HepG2 (cell line): ENCODE data around the gene ZNF541. TPM values are rescaled to one million over a fixed set of nuclear protein-coding genes. Genes with fewer than 3 reads are reported as not detected.
A peak's percentile ranks its signal among the peaks of the same experiment; 100 is the strongest.

Source experiments
- ATF1 ChIP-seq: IDR thresholded peaks from 2 replicates; pipeline ENCODE4 v1.6.1; 2016; ENCODE audit warnings: mild to moderate bottlenecking, control low read depth
- ATF7-NPFF ChIP-seq: sonication (generic); formaldehyde crosslinking; IDR thresholded peaks from 2 replicates; pipeline ENCODE4 v1.8.1; 2023; ENCODE audit warnings: mild to moderate bottlenecking, low read depth, missing genetic modification reagents, moderate library complexity
- DPF2 ChIP-seq: sonication (generic); formaldehyde crosslinking; IDR thresholded peaks from 2 replicates; pipeline ENCODE4 v1.4.0; 2020; ENCODE audit warnings: mild to moderate bottlenecking, low read depth, missing genetic modification reagents, borderline replicate concordance
- ELF1 ChIP-seq: sonication (generic); formaldehyde crosslinking; IDR thresholded peaks from 2 replicates; pipeline ENCODE4 v1.4.0; 2020; ENCODE audit warnings: missing genetic modification reagents
- HNF4A ChIP-seq: sonication (generic); formaldehyde crosslinking; IDR thresholded peaks from 2 replicates; pipeline ENCODE4 v1.4.0; 2020; ENCODE audit warnings: missing genetic modification reagents
- MED1 ChIP-seq: sonication (generic); formaldehyde crosslinking; IDR thresholded peaks from 2 replicates; pipeline ENCODE4 v1.4.0; 2020; ENCODE audit warnings: missing genetic modification reagents
- MIER3 ChIP-seq: IDR thresholded peaks from 2 replicates; pipeline ENCODE4 v1.6.1; 2016; ENCODE audit warnings: missing compliant biosample characterization, borderline replicate concordance
- NFYC ChIP-seq: IDR thresholded peaks from 2 replicates; pipeline ENCODE4 v1.6.1; 2016; ENCODE audit warnings: missing genetic modification reagents, missing compliant biosample characterization
- PHF20 ChIP-seq: sonication (generic); formaldehyde crosslinking; IDR thresholded peaks from 2 replicates; pipeline ENCODE4 v1.5.0; 2020; ENCODE audit warnings: mild to moderate bottlenecking, missing genetic modification reagents
- RAD51 ChIP-seq: fragments of 450-650 bp; IDR thresholded peaks from 2 replicates; pipeline ENCODE4 v1.6.1; 2016; ENCODE audit warnings: borderline replicate concordance
- SMAD3 ChIP-seq: sonication (generic); formaldehyde crosslinking; IDR thresholded peaks from 2 replicates; pipeline ENCODE4 v1.4.0; 2020; ENCODE audit warnings: missing genetic modification reagents
- TCF7L2 ChIP-seq: IDR thresholded peaks from 2 replicates; pipeline ENCODE4 v1.6.1; 2011; ENCODE audit warnings: mild to moderate bottlenecking, low read depth, low read length, moderate library complexity
- TEAD2 ChIP-seq: sonication (generic); formaldehyde crosslinking; IDR thresholded peaks from 2 replicates; pipeline ENCODE4 v1.9.0; 2021; ENCODE audit warnings: missing genetic modification reagents
- ZMYM2 ChIP-seq: sonication (generic); formaldehyde crosslinking; IDR thresholded peaks from 2 replicates; pipeline ENCODE4 v1.8.0; 2022; ENCODE audit warnings: mild to moderate bottlenecking, missing genetic modification reagents
- ZNF17 ChIP-seq: sonication (generic); formaldehyde crosslinking; IDR thresholded peaks from 2 replicates; pipeline ENCODE4 v1.5.0; 2020; ENCODE audit warnings: mild to moderate bottlenecking, missing genetic modification reagents
- ZNF20 ChIP-seq: sonication (generic); formaldehyde crosslinking; IDR thresholded peaks from 2 replicates; pipeline ENCODE4 v1.4.0; 2020; ENCODE audit warnings: mild to moderate bottlenecking, moderate library complexity, missing genetic modification reagents
- ZNF230 ChIP-seq: sonication (generic); formaldehyde crosslinking; IDR thresholded peaks from 2 replicates; pipeline ENCODE4 v1.4.0; 2020; ENCODE audit warnings: mild to moderate bottlenecking, missing genetic modification reagents
- ZNF33B ChIP-seq: sonication (generic); formaldehyde crosslinking; IDR thresholded peaks from 2 replicates; pipeline ENCODE4 v1.5.1; 2020; ENCODE audit warnings: mild to moderate bottlenecking, missing genetic modification reagents
- ZNF616 ChIP-seq: sonication (generic); formaldehyde crosslinking; IDR thresholded peaks from 2 replicates; pipeline ENCODE4 v1.5.0; 2020; ENCODE audit warnings: low read depth, mild to moderate bottlenecking, missing genetic modification reagents
- ZSCAN21 ChIP-seq: sonication (generic); formaldehyde crosslinking; IDR thresholded peaks from 2 replicates; pipeline ENCODE4 v1.8.0; 2022; ENCODE audit warnings: mild to moderate bottlenecking, missing genetic modification reagents, moderate library complexity, borderline replicate concordance
- ZZZ3 ChIP-seq: sonication (generic); formaldehyde crosslinking; IDR thresholded peaks from 2 replicates; pipeline ENCODE4 v1.4.0; 2020; ENCODE audit warnings: missing genetic modification reagents, mild to moderate bottlenecking, borderline replicate concordance
- polyA plus RNA-seq, 8 experiments: library from polyadenylated mRNA; depleted of rRNA in 3 of 8; stranded (reverse) in 7 of 8; unstranded in 1 of 8; fragments of >200 nt; fragmentation: Illumina TruSeq in 4 of 8; extraction: Trizol in 4 of 8; gene quantifications; 2 replicates each; pipeline versions ENCODE4 v1.2.1 to v1.2.3, GENCODE V29; 2011 to 2016; ENCODE audit warnings: low read depth in 4 of 8, missing spikeins in 1 of 8, mixed read lengths in 1 of 8; ENCODE audit not compliant: insufficient read depth in 1 of 8
- total RNA-seq, 5 experiments: library from RNA; depleted of rRNA; stranded (reverse); fragments of >200 nt; fragmentation: Illumina TruSeq; extraction: Trizol; gene quantifications; 2 replicates each; pipeline ENCODE4 v1.2.3, GENCODE V29; 2016; ENCODE audit warnings: low read depth in 1 of 5
- TF ChIP-seq, protein P1 (sequence below): sonication (generic); formaldehyde crosslinking; IDR thresholded peaks from 2 replicates; pipeline ENCODE4 v1.4.0; 2020; ENCODE audit warnings: missing genetic modification reagents, mild to moderate bottlenecking, borderline replicate concordance
- TF ChIP-seq, protein P2 (sequence below): sonication (generic); formaldehyde crosslinking; IDR thresholded peaks from 2 replicates; pipeline ENCODE4 v1.8.0; 2022; ENCODE audit warnings: missing genetic modification reagents, mild to moderate bottlenecking, inconsistent platforms, borderline replicate concordance
- TF ChIP-seq, protein P3 (sequence below): sonication (generic); formaldehyde crosslinking; conservative IDR thresholded peaks from 2 replicates; pipeline ENCODE4 v1.8.0; 2022; ENCODE audit warnings: mild to moderate bottlenecking, moderate library complexity, missing genetic modification reagents

Gene ZNF541
- total and polyA plus RNA-seq, 2 of the 13 experiments (the other 11 are each of a cell fraction or from before 2014, with no cell fraction given) = 0.03 to 0.04 TPM

DNA sequence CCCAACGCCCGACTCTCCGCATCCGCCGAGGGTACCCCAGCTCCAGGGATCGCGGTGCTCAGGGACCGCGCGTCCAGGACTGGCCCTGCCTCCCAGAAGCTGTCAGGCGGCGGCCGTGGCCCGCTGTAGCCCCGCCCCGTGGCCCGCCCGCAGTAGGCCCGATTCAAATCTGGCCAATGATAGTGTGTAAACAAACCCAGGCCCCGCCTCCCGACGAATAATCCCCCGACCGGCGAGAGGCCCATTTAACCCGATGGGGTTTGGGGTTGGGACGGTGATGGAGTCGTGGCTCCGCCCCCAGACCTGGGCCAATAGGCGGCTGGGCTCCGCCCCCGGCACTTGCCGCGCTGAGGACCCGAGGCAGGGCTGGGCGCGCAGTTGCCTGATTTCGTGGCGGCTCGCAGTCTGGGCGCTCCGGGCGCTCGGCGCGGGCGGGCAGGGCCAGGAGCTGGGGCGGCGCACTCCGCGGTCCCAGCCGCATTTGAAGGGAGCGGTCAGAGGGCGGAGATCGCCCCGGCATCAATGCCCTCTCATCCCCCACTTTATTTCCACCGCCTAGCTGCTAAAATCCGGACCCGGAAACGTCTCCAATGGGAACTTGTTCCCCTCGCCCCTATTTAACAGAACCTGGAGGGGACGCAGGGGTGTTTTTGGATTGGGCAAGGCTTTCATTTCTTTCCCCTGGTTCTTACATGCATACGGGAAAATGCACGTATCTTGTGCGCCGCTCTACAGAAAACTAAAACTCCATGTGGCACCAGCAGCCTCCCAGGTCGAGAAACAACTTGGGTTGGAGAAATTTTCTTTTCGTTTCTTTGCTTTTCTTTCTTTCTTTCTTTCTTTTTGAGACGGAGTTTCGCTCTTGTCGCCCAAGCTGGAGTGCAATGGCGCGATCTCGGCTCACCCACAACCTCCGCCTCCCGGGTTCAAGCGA is 27.6 kb upstream of the ZNF541 start (continued):
- TF ChIP-seq ZNF17 (CRISPR knock-in tag) (no peak), ZNF230 (CRISPR knock-in tag) (no peak), ZSCAN21 (peak; percentile 83; the same call in 1 of the 2 replicates), MED1 (CRISPR knock-in tag) (peak; percentile 61), TCF7L2 (no peak), ZNF20 (CRISPR knock-in tag) (no peak), ATF1 (CRISPR knock-in tag) (no peak), RAD51 (no peak), ZMYM2 (CRISPR knock-in tag) (peak; percentile 79), ZZZ3 (no peak), PHF20 (CRISPR knock-in tag) (peak; percentile 60; the same call in 1 of the 2 replicates), SMAD3 (CRISPR knock-in tag) (no peak), ATF7-NPFF (CRISPR knock-in tag) (peak; percentile 71; the same call in 1 of the 2 replicates), HNF4A (CRISPR knock-in tag) (0 out of 2 replicates have a peak, but pooled peaks have one; percentile 16), ZNF33B (CRISPR knock-in tag) (peak; percentile 38; the same call in 1 of the 2 replicates), NFYC (CRISPR knock-in tag) (peak; percentile 87), ELF1 (CRISPR knock-in tag) (peak; percentile 40; the same call in 1 of the 2 replicates), TEAD2 (no peak), DPF2 (no peak), MIER3 (0 out of 2 replicates have a peak, but pooled peaks have one; percentile 51), ZNF616 (CRISPR knock-in tag) (no peak)
- TF ChIP-seq, protein P1, sequence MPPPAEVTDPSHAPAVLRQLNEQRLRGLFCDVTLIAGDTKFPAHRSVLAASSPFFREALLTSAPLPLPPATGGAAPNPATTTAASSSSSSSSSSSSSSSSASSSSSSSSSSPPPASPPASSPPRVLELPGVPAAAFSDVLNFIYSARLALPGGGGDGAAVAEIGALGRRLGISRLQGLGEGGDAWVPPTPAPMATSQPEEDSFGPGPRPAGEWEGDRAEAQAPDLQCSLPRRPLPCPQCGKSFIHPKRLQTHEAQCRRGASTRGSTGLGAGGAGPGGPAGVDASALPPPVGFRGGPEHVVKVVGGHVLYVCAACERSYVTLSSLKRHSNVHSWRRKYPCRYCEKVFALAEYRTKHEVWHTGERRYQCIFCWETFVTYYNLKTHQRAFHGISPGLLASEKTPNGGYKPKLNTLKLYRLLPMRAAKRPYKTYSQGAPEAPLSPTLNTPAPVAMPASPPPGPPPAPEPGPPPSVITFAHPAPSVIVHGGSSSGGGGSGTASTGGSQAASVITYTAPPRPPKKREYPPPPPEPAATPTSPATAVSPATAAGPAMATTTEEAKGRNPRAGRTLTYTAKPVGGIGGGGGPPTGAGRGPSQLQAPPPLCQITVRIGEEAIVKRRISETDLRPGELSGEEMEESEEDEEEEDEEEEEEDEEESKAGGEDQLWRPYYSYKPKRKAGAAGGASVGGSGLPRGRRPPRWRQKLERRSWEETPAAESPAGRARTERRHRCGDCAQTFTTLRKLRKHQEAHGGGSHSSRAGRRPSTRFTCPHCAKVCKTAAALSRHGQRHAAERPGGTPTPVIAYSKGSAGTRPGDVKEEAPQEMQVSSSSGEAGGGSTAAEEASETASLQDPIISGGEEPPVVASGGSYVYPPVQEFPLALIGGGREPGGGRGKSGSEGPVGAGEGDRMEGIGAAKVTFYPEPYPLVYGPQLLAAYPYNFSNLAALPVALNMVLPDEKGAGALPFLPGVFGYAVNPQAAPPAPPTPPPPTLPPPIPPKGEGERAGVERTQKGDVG (CRISPR knock-in tag) = 0 out of 2 replicates have a peak, but pooled peaks have one; percentile 26
- TF ChIP-seq, protein P2, sequence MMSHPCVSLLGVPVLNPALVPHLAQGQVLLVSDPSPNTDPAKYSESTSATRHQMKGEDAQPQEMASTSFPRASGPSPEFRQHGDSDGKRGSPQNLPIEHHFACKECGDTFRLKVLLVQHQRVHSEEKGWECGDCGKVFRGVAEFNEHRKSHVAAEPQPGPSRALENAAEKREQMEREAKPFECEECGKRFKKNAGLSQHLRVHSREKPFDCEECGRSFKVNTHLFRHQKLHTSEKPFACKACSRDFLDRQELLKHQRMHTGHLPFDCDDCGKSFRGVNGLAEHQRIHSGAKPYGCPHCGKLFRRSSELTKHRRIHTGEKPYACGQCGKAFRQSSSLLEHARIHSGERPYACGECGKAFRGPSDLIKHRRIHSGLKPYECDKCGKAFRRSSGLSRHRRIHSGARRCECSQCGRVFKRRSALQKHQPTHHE (CRISPR knock-in tag) = peak; percentile 88; the same call in 1 of the 2 replicates
- TF ChIP-seq, protein P3, sequence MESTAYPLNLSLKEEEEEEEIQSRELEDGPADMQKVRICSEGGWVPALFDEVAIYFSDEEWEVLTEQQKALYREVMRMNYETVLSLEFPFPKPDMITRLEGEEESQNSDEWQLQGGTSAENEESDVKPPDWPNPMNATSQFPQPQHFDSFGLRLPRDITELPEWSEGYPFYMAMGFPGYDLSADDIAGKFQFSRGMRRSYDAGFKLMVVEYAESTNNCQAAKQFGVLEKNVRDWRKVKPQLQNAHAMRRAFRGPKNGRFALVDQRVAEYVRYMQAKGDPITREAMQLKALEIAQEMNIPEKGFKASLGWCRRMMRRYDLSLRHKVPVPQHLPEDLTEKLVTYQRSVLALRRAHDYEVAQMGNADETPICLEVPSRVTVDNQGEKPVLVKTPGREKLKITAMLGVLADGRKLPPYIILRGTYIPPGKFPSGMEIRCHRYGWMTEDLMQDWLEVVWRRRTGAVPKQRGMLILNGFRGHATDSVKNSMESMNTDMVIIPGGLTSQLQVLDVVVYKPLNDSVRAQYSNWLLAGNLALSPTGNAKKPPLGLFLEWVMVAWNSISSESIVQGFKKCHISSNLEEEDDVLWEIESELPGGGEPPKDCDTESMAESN (CRISPR knock-in tag) = peak; percentile 76
